Natural killer cell treated with Interleukin-12 subunit alpha and Interleukin-12 subunit beta and Interleukin-15 and Interleukin-18, amount 100 ng/mL, for 72 hours (primary cell): ENCODE data around the gene RBM38. TPM values are rescaled to one million over a fixed set of nuclear protein-coding genes. Genes with fewer than 3 reads are reported as not detected.
"Not testable (repeated sequence)": the region's sequence is repeated elsewhere in the genome, so short reads cannot be mapped to it uniquely, and the experiment has no call there.

Experiments used
- ATAC-seq, 2 donors: fragments of 150-1000 bp; cut with Tn5 transposase in 1 of 2; sonication (Bioruptor Pico), chemical (Tn5 transposase) in 1 of 2; 2 replicates each; pipeline ENCODE4 v1.10.0; 2021
- DNase-seq: peaks from one replicate; pipeline ENCODE4 v3.0.0; 2022; ENCODE audit warnings: low spot score
- H3K27ac Mint-ChIP-seq, 2 donors: 1 replicate in 1 of 2; 2 replicates in 1 of 2; pipeline ENCODE4 v1.8.0; 2022; ENCODE audit warnings: mixed read lengths in 2 of 2, mild to moderate bottlenecking in 1 of 2, moderate library complexity in 1 of 2
- H3K27me3 Mint-ChIP-seq, 2 donors: 1 replicate in 1 of 2; 2 replicates in 1 of 2; pipeline ENCODE4 v1.8.0; 2022; ENCODE audit warnings: mixed read lengths in 2 of 2
- H3K36me3 Mint-ChIP-seq: one replicate; pipeline ENCODE4 v1.8.0; 2022; ENCODE audit warnings: mixed read lengths
- H3K4me1 Mint-ChIP-seq, 2 donors: 1 replicate in 1 of 2; 2 replicates in 1 of 2; pipeline ENCODE4 v1.8.0; 2022; ENCODE audit warnings: low read depth in 2 of 2, mixed read lengths in 2 of 2, mild to moderate bottlenecking in 1 of 2
- H3K4me3 Mint-ChIP-seq: one replicate; pipeline ENCODE4 v1.8.0; 2022; ENCODE audit warnings: mixed read lengths
- H3K9me3 Mint-ChIP-seq: 2 replicates; pipeline ENCODE4 v1.8.0; 2022; ENCODE audit warnings: mixed read lengths
- total RNA-seq, 2 donors: library from RNA; stranded (reverse); gene quantifications; one replicate each; pipeline ENCODE4 v1.2.3, GENCODE V29; 2022

The RBM38 gene
- total RNA-seq, 2 donors from 2014 or later: 18.3 to 29.2 TPM

- Mint-ChIP-seq H3K4me1 (peaks cover 6 to 14% of the 10 kb centered on the region in 2 donors), H3K9me3 (no peaks in the 10 kb centered on the region), H3K27me3 (no peaks in the 10 kb centered on the region), H3K36me3 (no peaks in the 10 kb centered on the region), H3K4me3 (no peak overlapping the region), H3K27ac (no peak overlapping the region)
- no peak for ATAC-seq
- no peak for DNase-seq
These were observed 26.9 kb downstream of the RBM38 start for GRCh38 chr20:57417830-57418780.

- not testable (repeated sequence) for H3K27me3 Mint-ChIP-seq, H3K4me3 Mint-ChIP-seq, H3K27ac Mint-ChIP-seq, H3K36me3 Mint-ChIP-seq, ATAC-seq, H3K9me3 Mint-ChIP-seq, DNase-seq
- peaks cover 6 to 14% of the 10 kb centered on the region in 2 donors for H3K4me1 Mint-ChIP-seq
These were observed 28.3 kb downstream of the RBM38 start for GRCh38 chr20:57419479-57419878.

- Mint-ChIP-seq H3K27me3 (no peaks in the 10 kb centered on the region), H3K36me3 (no peaks in the 10 kb centered on the region), H3K9me3 (no peaks in the 10 kb centered on the region), H3K4me3 (no peak overlapping the region), H3K27ac (no peak overlapping the region), H3K4me1 (peaks cover 9 to 14% of the 10 kb centered on the region in 2 donors)
- peak; percentile 21 to 34 for ATAC-seq
- no peak for DNase-seq
These were observed 29.5 kb downstream of the RBM38 start for GRCh38 chr20:57420571-57421252.

- no peaks in the 10 kb centered on the region for H3K36me3 Mint-ChIP-seq
These were observed 30.3 kb downstream of the RBM38 start for GRCh38 chr20:57421253-57422220.

GRCh38 chr20:57422254-57422653 is 31.1 kb downstream of the RBM38 start:
- ATAC-seq (peak in 1 of 2 donors; percentile 40), DNase-seq (no peak)
- peak overlapping the region in 1 of 2 donors; percentile 58 for H3K27ac Mint-ChIP-seq
- no peaks in the 10 kb centered on the region for H3K9me3 Mint-ChIP-seq
- no peaks in the 10 kb centered on the region for H3K36me3 Mint-ChIP-seq
- H3K27me3 Mint-ChIP-seq: no peaks in the 10 kb centered on the region
- peaks cover 10 to 14% of the 10 kb centered on the region in 2 donors for H3K4me1 Mint-ChIP-seq
- no peak overlapping the region for H3K4me3 Mint-ChIP-seq

More at GRCh38 chr20:57421253-57422220, 30.3 kb downstream of the RBM38 start:
- Mint-ChIP-seq H3K4me1 (peaks cover 9 to 14% of the 10 kb centered on the region in 2 donors), H3K27me3 (no peaks in the 10 kb centered on the region), H3K27ac (peak overlapping the region in 1 of 2 donors; percentile 58), H3K9me3 (no peaks in the 10 kb centered on the region), H3K4me3 (no peak overlapping the region)
- ATAC-seq: peak; percentile 17 to 18
- no peak for DNase-seq

- H3K27ac Mint-ChIP-seq: no peak overlapping the region
- ATAC-seq: no peak
- DNase-seq: no peak
- peaks cover 8 to 13% of the 10 kb centered on the region in 2 donors for H3K4me1 Mint-ChIP-seq
- H3K27me3 Mint-ChIP-seq: peaks cover 0 to 5% of the 10 kb centered on the region in 2 donors
- H3K4me3 Mint-ChIP-seq: no peak overlapping the region
- no peaks in the 10 kb centered on the region for H3K9me3 Mint-ChIP-seq
- H3K36me3 Mint-ChIP-seq: no peaks in the 10 kb centered on the region
These were observed 34.2 kb downstream of the RBM38 start for GRCh38 chr20:57425150-57426013.

GRCh38 chr20:57426271-57426689 is 35.1 kb downstream of the RBM38 start:
- Mint-ChIP-seq H3K27ac (no peak overlapping the region), H3K4me3 (no peak overlapping the region), H3K9me3 (no peaks in the 10 kb centered on the region), H3K4me1 (peaks cover 9 to 18% of the 10 kb centered on the region in 2 donors), H3K36me3 (no peaks in the 10 kb centered on the region), H3K27me3 (peaks cover 0 to 5% of the 10 kb centered on the region in 2 donors)
- no peak for ATAC-seq
- DNase-seq: no peak

GRCh38 chr20:57426831-57427230 is 35.6 kb downstream of the RBM38 start:
- ATAC-seq (no peak), DNase-seq (no peak)
- Mint-ChIP-seq H3K9me3 (no peaks in the 10 kb centered on the region), H3K27me3 (peaks cover 0 to 5% of the 10 kb centered on the region in 2 donors), H3K27ac (no peak overlapping the region), H3K4me1 (peaks cover 13 to 21% of the 10 kb centered on the region in 2 donors), H3K4me3 (no peak overlapping the region), H3K36me3 (no peaks in the 10 kb centered on the region)

GRCh38 chr20:57428324-57429158 is 37.3 kb downstream of the RBM38 start:
- no peak for ATAC-seq
- no peak overlapping the region for H3K4me3 Mint-ChIP-seq
- H3K9me3 Mint-ChIP-seq: no peaks in the 10 kb centered on the region
- H3K27me3 Mint-ChIP-seq: peaks cover 0 to 5% of the 10 kb centered on the region in 2 donors
- no peaks in the 10 kb centered on the region for H3K36me3 Mint-ChIP-seq
- no peak for DNase-seq
- H3K4me1 Mint-ChIP-seq: peaks cover 28 to 38% of the 10 kb centered on the region in 2 donors
- H3K27ac Mint-ChIP-seq: no peak overlapping the region

GRCh38 chr20:57429159-57429496 is 37.9 kb downstream of the RBM38 start:
- Mint-ChIP-seq H3K4me1 (peaks cover 34 to 44% of the 10 kb centered on the region in 2 donors), H3K36me3 (no peaks in the 10 kb centered on the region), H3K27ac (no peak overlapping the region), H3K9me3 (no peaks in the 10 kb centered on the region), H3K4me3 (no peak overlapping the region), H3K27me3 (peaks cover 2 to 5% of the 10 kb centered on the region in 2 donors)
- ATAC-seq (no peak), DNase-seq (no peak)

- H3K9me3 Mint-ChIP-seq: no peaks in the 10 kb centered on the region
- DNase-seq (no peak), ATAC-seq (no peak)
- H3K4me1 Mint-ChIP-seq: peaks cover 40 to 49% of the 10 kb centered on the region in 2 donors
- peak overlapping the region; percentile 3 for H3K4me3 Mint-ChIP-seq
- H3K36me3 Mint-ChIP-seq: no peaks in the 10 kb centered on the region
- H3K27me3 Mint-ChIP-seq: peaks cover 2 to 5% of the 10 kb centered on the region in 2 donors
- peak overlapping the region in 1 of 2 donors; percentile 11 for H3K27ac Mint-ChIP-seq
These were observed 38.5 kb downstream of the RBM38 start for GRCh38 chr20:57429580-57430200.
